Activated T-cell treated with anti-CD3 and anti-CD28 coated beads for 24 hours (primary cell): ENCODE results near the gene TCEAL7.
A peak's percentile ranks its signal among the peaks of the same experiment; 100 is the strongest.
"Not testable (repeated sequence)": the region's sequence is repeated elsewhere in the genome, so short reads cannot be mapped to it uniquely, and the experiment has no call there.

ENCODE experiments used
- DNase-seq: peaks from one replicate; pipeline ENCODE4 v3.0.0-alpha.2; 2020; ENCODE audit warnings: low read depth

TCEAL7 gene

DNA sequence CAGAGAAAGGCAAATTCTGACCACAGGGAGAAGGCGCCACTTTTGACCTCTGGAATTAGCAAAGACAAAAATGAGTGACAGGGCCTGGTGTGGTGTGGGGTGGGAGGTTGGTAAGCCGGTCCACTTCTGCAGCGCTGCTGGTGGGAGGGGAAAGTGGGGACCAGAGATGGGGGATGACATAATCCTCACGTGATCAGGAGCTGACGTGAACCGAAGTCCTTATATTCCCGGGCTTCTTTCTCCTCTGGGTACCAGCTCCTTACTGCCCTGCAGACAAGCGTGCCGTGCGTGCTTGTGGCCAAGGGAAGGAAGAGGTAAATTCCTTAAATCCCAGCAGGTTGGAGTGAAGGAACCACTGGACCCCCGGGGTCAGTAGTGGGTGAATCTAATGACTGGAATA is at the start of gene TCEAL7:
Gene TCEAL7, plus strand, starts transcription at position 249 of the 400 bp plus-strand sequence. CDS start 1,165 bp downstream, outside the sequence.
- DNase-seq, result no peak

DNA sequence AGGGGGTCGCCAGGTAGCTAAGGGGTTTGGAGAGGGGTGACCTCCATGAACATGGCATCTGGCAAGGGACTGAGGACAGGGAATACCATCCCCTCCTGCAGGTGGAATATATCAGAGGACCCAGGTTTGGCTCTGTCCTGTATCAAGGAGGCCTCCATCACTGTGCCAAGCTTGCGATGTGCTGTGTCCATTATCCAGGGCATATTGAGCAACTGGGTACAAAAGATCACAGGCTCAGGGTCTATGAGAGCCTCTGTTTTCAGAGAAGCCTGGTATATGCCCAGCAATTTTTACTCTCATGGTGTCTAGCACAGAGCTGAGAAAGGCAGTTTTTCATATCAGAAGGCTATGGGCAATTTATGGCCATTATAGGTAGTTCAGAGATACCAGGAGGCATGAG is 36.9 kb upstream of the TCEAL7 start:
- no peak for DNase-seq

DNA sequence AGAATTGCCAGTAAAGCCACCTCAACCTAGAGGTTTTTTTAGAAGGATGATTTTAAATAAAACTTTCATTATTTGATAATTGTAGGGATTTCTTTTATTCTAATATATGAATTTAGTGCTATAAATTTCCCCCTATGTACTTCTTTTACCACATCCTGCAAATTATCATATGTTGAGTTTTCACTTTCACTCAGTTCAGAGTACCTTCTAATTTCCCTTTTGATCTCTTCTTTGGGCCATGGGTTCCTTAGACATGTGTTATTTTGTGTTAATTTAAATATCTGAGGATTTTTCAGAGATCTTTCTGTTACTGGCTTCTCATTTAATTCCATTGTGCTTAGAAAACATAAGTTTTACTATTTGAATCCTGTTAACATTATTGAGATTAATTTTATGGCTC is 25.3 kb upstream of the TCEAL7 start:
- DNase-seq, result no peak

DNA sequence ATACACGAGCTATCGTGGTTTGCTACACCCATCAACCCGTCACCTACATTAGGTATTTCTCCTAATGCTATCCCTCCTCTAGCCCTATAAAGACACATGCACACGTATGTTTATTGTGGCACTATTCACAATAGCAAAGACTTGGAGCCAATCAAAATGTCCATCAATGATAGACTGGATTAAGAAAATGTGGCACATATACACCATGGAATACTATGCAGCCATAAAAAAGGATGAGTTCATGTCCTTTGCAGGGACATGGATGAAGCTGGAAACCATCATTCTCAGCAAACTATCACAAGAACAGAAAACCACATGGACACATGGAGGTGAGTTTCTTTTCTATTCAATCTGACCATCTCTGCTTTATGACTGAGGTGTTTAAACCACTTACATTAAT is 24.4 kb upstream of the TCEAL7 start:
- not testable (repeated sequence) for DNase-seq

- DNase-seq, result no peak
Observed at GRCh38 chrX:103309860-103310554, 20.0 kb upstream of the TCEAL7 start.

- DNase-seq, result peak; percentile 70
Observed at GRCh38 chrX:103310555-103311398, 19.3 kb upstream of the TCEAL7 start, which contains the start of gene BEX2. BEX2 (minus strand) TSS chrX:103310990; CDS start chrX:103309976, 1,014 bp downstream.

- no peak for DNase-seq
Observed at GRCh38 chrX:103311399-103311780, 18.6 kb upstream of the TCEAL7 start.

- no peak for DNase-seq
Observed at GRCh38 chrX:103330681-103331288, 746 bp downstream of the TCEAL7 start.

DNA sequence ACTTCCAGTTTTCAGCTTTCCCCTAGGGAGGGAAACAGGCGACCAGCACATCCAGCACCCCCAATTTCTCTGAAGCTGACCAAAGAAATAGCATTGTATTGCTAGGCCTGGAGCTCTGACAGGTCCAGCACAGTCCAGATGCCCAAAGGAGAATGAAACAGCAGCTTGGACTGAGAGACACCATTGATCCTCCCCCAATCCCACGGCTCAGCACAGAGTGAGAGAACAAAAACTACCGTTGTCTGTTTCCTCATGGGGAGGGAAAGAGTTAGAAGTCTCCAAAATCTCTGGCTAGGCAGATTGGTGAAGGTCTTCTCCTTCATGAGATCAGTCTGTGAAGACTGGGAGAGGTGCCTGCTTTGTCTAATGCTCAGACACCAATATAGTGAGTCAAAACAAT is 8.6 kb downstream of the TCEAL7 start:
- no peak for DNase-seq

- peak; percentile 13 for DNase-seq
Observed at GRCh38 chrX:103343105-103343504, 13.1 kb downstream of the TCEAL7 start.

- no peak for DNase-seq
Observed at GRCh38 chrX:103344606-103345005, 14.6 kb downstream of the TCEAL7 start.

DNA sequence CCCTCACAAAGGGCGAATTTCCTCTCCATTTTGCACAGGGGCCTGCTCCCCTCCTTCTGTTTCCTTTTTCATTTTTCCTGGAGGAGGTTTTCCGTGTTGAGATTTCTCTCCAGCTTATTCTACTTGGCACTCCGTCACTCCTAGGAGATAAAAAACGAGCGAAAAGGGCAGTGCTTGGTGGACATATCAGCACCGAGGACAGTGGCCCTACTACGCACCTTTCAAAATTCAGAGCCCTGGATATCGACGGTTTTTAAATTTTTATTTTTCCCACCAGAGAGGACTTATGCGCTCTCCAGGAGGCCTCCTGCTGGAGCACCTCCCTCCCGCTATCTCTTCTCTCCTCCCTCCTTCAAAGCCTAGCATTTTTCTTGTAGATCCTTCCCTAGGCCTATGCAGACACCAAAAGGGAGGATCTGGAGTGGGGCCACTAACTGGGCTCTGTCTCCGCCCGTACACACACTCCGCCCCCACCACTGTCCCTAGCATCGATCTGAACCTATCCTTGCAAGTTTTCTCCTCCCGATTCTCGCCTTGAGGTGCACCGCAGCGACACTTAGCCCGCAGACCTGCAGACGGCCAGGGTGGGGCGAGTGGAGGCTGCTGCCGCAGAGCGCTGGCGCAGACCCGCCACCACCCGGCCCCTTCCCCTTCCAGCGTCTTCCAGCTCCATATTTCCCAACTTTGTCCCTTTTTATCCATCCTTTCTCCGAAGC is 17.8 kb downstream of the TCEAL7 start:
- no peak for DNase-seq

DNA sequence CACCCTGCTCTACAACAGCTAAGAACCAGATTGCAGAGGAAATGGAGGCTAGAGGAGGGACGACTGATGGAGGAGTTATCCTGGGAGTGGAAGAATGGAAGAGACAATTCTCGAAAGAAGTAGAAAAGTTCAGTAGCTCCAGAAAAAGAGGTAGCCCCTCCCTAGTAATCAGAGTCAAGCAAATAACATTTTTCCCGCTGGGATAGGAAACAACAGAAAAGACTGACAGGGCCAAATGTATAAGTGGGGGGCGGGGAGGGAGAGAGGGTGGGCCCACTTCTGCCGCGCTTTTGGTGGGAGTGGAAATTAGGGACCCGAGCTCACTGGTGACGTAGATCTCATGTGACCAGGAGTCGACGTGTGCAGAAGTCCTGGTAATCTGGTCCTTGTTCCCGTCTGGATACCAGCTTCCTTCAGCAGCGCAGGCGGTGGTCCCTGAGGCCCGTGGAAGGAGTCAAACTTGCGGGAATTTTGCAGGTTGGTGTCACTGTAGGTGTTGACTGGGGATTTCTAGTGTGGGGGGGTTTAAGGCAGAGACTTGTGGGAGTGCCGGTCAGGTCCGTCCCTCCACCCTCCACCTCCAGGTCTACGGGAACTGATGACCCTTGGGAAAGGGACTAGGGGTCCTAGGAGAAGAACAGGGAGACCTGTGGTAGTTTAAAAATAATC is 26.2 kb downstream of the TCEAL7 start, which contains the start of gene TCEAL9:
Gene TCEAL9, plus strand, starts transcription at position 377 of the 669 bp plus-strand sequence. CDS start 1,179 bp downstream, outside the sequence.
- no peak for DNase-seq

GRCh38 chrX:103356858-103357257 is 26.8 kb downstream of the TCEAL7 start:
- no peak for DNase-seq

DNA sequence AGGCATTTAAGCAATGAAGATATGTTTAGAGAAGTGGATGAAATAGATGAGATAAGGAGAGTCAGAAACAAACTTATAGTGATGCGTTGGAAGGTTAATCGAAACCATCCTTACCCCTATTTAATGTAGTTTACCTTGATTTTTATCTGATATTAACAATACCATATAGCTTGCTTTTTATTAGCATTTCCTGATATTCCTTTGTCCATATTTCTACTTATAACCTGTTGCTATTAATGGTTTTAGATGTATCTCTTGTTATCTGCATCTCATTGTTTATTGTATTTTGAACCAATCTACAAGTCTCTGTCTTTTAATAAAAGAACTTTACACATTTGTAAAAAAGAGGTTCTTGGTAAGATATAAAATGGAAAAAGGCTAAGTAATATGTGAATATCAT is 27.8 kb downstream of the TCEAL7 start:
- DNase-seq, result no peak

DNA sequence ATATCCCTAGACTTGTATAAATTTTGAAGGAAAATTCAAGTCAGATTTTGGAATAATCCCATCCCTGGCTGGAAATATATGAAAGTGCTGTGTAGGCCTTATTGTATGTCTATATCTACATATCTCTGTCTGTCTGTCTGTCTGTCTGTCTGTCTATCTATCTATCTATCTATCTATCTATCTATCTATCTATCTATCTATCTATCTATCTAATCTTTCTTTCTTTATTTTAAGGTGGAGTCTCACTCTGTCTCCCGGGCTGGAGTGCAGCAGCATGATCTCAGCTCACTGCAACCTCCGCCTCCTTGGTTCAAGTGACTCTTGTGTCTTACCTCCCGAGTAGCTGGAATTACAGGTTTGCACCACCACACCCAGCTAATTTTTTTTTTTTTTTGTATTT is 29.6 kb downstream of the TCEAL7 start:
- DNase-seq, result not testable (repeated sequence)

GRCh38 chrX:103360092-103360491 is 30.1 kb downstream of the TCEAL7 start:
- DNase-seq, result no peak

DNA sequence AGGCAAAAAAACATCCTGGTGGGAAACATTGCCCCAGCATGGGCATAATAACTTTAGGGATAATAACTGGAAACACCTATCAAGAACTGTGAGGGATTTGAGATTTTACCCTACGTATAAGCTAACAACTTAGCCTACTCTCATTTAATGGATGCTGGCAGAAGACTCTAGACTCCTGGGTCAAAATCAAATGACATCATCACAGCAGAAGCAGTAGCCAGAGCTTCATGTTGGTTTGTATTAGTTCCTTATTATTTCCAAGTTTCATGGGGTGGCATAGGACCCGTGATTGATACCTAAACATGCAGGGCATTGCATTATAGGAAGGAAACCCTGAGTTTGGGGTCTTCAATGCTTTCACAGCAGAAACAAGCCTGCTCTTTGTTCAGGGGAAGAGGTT is 30.9 kb downstream of the TCEAL7 start:
- DNase-seq, result no peak

DNA sequence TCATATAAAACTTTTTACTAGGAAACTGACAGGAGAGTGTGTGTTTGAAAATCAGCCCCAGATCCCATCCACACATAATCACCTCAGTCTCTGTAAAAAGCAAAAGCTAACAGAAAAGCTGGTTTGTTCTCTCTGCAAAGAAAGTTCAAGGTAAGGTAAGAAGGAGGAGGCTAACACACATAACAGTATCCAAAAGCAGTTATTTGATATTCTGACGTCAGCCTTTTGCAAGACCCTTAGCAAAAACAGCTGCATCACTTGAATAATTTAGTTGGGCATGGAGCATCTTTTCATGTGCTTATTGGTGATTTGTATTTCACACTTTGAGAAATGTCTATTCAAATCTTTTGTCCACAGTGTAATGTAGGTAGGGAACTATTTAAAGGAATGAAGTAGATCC is 31.8 kb downstream of the TCEAL7 start:
- no peak for DNase-seq

GRCh38 chrX:103362474-103362873 is 32.4 kb downstream of the TCEAL7 start:
- no peak for DNase-seq

DNA sequence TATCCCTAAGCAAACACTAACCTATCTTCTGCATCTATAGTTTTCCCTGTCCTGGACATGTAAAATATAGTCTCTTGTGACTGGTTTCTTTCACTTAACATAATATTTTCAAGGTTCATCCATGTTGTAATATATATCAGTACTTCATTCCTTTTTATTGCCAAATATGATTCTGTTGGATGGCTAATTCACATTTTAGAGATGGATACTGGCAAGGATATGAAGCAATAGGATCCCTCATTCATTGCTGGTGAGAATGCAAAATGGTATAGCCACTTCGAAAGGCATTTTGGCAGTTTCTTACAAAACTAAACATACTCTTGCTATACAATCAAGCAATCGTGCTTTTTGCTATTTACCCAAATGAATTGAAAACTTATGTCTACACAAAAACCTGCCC is 33.0 kb downstream of the TCEAL7 start:
- DNase-seq, result no peak

GRCh38 chrX:103367502-103367901 is 37.5 kb downstream of the TCEAL7 start:
- DNase-seq, result no peak
